Activated naive CD4-positive, alpha-beta T cell treated with anti-CD3 and anti-CD28 coated beads, Interleukin-2, amount 10 ng/mL, durations not matched to agents 7 days and 5 days (primary cell): ENCODE results near the gene GPRC5B.

Experiments used
- CTCF ChIA-PET: fragments of 350-600 bp; sonication (Branson Sonifier 250); formaldehyde crosslinking; loops from one replicate; lab custom pipeline; 2021; ENCODE audit warnings: antibody characterized with exemption; lab: Charles Lee
- DNase-seq: peaks from one replicate; pipeline ENCODE4 v3.0.0-alpha.2; 2020
- H3K27ac Mint-ChIP-seq: one replicate; pipeline ENCODE4 v1.8.0; 2021; ENCODE audit warnings: mild to moderate bottlenecking, moderate library complexity, mixed read lengths
- H3K27me3 Mint-ChIP-seq: one replicate; pipeline ENCODE4 v1.8.0; 2021; ENCODE audit warnings: mild to moderate bottlenecking, mixed read lengths
- H3K36me3 Mint-ChIP-seq: one replicate; pipeline ENCODE4 v1.8.0; 2021; ENCODE audit warnings: mixed read lengths
- H3K4me1 Mint-ChIP-seq: one replicate; pipeline ENCODE4 v1.8.0; 2021; ENCODE audit warnings: mixed read lengths
- H3K4me3 Mint-ChIP-seq: one replicate; pipeline ENCODE4 v1.8.0; 2021; ENCODE audit warnings: mild to moderate bottlenecking, moderate library complexity, mixed read lengths
- H3K9me3 Mint-ChIP-seq: one replicate; pipeline ENCODE4 v1.8.0; 2021; ENCODE audit warnings: mixed read lengths

The GPRC5B gene

GRCh38 chr16:19884611-19885450 is at the start of gene GPRC5B:
TSS of gene GPRC5B (minus strand) at chr16:19884848. CDS start at chr16:19872845, 12,003 bp downstream.
- peak within 1 kb of the TSS; percentile 73 for H3K4me3 Mint-ChIP-seq
- CTCF ChIA-PET, result interaction anchor here (1.7 to 6.1 kb wide), 2 partner anchors 284 to 327 kb away, joined by 4 to 95 read pairs; no protein-coding TSS in a partner anchor
- H3K27ac Mint-ChIP-seq, result no peak within 1 kb of the TSS
- peaks cover 58% of the 10 kb centered on the region for H3K27me3 Mint-ChIP-seq
- no peaks in the 10 kb centered on the region for H3K9me3 Mint-ChIP-seq
- H3K36me3 Mint-ChIP-seq, result no peaks in the 10 kb centered on the region
- peak; percentile 64 for DNase-seq
- H3K4me1 Mint-ChIP-seq, result peaks cover 24% of the 10 kb centered on the region

GRCh38 chr16:19933740-19934139 is 49.1 kb upstream of the GPRC5B start:
- no peaks in the 10 kb centered on the region for H3K9me3 Mint-ChIP-seq
- H3K27ac Mint-ChIP-seq, result no peak overlapping the region
- H3K4me1 Mint-ChIP-seq, result no peaks in the 10 kb centered on the region
- no peak for DNase-seq
- H3K4me3 Mint-ChIP-seq, result no peak overlapping the region
- H3K27me3 Mint-ChIP-seq, result peaks cover 6% of the 10 kb centered on the region
- H3K36me3 Mint-ChIP-seq, result no peaks in the 10 kb centered on the region
- CTCF ChIA-PET, result no interaction called here

GRCh38 chr16:19929062-19929511 is 44.4 kb upstream of the GPRC5B start:
- Mint-ChIP-seq H3K27me3 (peaks cover 6% of the 10 kb centered on the region), H3K4me3 (no peak overlapping the region), H3K4me1 (no peaks in the 10 kb centered on the region), H3K36me3 (no peaks in the 10 kb centered on the region), H3K27ac (no peak overlapping the region), H3K9me3 (no peaks in the 10 kb centered on the region)
- no peak for DNase-seq
- CTCF ChIA-PET, result no interaction called here

GRCh38 chr16:19928432-19928831 is 43.8 kb upstream of the GPRC5B start:
- Mint-ChIP-seq H3K4me3 (no peak overlapping the region), H3K4me1 (no peaks in the 10 kb centered on the region), H3K9me3 (no peaks in the 10 kb centered on the region), H3K27ac (no peak overlapping the region), H3K27me3 (peaks cover 6% of the 10 kb centered on the region), H3K36me3 (no peaks in the 10 kb centered on the region)
- CTCF ChIA-PET, result no interaction called here
- no peak for DNase-seq

GRCh38 chr16:19926449-19927390 is 42.1 kb upstream of the GPRC5B start:
- H3K36me3 Mint-ChIP-seq, result no peaks in the 10 kb centered on the region
- CTCF ChIA-PET, result no interaction called here
- peaks cover 6% of the 10 kb centered on the region for H3K27me3 Mint-ChIP-seq
- H3K27ac Mint-ChIP-seq, result no peak overlapping the region
- no peak overlapping the region for H3K4me3 Mint-ChIP-seq
- H3K4me1 Mint-ChIP-seq, result no peaks in the 10 kb centered on the region
- H3K9me3 Mint-ChIP-seq, result no peaks in the 10 kb centered on the region
- DNase-seq, result no peak

DNA sequence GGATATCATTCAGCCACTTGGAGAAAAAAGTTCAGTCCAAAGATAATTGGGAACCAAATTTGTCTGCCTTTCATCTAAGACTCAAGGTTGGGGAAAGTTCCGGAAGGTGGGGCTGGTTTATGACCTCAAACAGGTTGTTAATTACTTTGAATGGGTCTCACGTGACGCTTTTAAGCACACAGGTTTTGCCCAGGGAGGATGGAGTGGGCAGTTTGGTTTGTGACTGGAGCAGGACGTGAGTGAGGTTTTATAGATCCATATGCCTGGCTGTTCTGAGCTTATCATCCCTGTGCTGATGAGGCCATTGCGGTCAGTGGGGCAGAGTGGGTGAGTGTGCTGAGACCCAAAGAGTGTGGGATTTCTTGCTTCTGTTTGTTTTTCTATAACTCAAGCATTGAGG is 38.7 kb upstream of the GPRC5B start:
- CTCF ChIA-PET, result no interaction called here
- Mint-ChIP-seq H3K27me3 (no peaks in the 10 kb centered on the region), H3K36me3 (no peaks in the 10 kb centered on the region), H3K4me3 (no peak overlapping the region), H3K9me3 (no peaks in the 10 kb centered on the region), H3K27ac (no peak overlapping the region), H3K4me1 (no peaks in the 10 kb centered on the region)
- DNase-seq, result no peak

DNA sequence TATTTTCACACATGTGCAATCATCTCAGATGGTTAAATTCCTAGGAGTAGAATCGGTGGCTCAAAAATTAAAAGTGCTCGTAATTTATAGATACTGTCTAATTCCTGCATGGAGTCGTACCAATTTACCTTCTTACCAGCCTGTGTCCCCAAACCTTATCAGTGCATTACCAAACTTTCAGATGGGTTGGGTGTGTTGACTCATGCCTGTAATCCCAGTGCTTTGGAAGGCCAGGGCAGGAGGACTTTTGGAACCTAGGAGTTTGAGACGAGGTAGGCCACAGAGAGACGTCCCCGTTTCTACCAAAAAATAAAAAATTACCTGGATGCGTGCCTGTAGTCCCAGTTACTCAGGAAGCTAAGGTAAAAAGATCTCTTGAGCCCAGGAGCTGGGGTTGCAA is 34.5 kb upstream of the GPRC5B start:
- no peaks in the 10 kb centered on the region for H3K9me3 Mint-ChIP-seq
- no peak overlapping the region for H3K4me3 Mint-ChIP-seq
- H3K36me3 Mint-ChIP-seq, result no peaks in the 10 kb centered on the region
- no peaks in the 10 kb centered on the region for H3K27me3 Mint-ChIP-seq
- CTCF ChIA-PET, result interaction anchor here (0.6 kb wide), 1 partner anchor 465 kb away, joined by 6 read pairs; no protein-coding TSS in a partner anchor
- H3K4me1 Mint-ChIP-seq, result no peaks in the 10 kb centered on the region
- no peak for DNase-seq
- H3K27ac Mint-ChIP-seq, result no peak overlapping the region

DNA sequence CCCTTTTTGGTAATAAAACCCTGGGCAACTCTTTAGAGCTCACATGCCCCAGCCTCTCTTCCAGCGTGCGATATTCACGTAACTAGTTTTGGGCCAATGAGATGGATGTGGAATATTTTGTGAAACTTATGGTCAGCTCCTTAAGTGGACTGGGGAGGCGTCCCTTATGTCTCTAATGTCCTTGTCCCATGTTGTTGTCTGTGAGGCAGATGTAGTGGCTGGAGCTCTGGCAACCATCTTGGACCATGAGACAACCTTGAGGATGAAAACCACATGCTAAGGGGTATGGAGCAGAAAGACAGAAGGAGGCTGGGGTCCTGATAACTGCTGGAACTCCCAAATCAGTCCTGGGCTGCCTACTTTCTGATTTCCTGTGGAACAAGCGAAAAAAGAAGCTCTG is 31.4 kb upstream of the GPRC5B start:
- Mint-ChIP-seq H3K4me3 (no peak overlapping the region), H3K27me3 (peaks cover 8% of the 10 kb centered on the region), H3K36me3 (no peaks in the 10 kb centered on the region), H3K27ac (no peak overlapping the region), H3K9me3 (no peaks in the 10 kb centered on the region), H3K4me1 (no peaks in the 10 kb centered on the region)
- CTCF ChIA-PET, result interaction anchor here (0.9 kb wide), 1 partner anchor 9 kb away, joined by 4 read pairs; no protein-coding TSS in a partner anchor
- DNase-seq, result no peak

DNA sequence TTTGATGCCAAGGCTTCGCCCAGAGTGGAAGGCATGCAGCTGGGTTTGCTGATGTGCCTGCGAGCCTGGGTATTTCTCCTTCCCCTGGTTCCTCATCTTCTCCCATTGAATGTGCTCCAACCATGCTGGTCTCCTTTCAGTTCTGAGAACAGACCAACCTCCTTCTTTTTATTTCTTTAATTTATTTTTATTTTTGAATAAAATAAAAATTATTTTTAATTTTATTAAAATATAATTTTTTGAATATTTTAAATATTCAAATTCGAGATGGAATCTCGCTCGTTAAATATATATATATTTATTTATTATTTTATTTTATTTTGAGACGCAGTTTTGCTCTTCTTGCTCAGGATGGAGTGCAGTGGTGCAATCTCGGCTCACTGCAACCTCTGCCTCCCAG is 30.2 kb upstream of the GPRC5B start:
- no peak overlapping the region for H3K4me3 Mint-ChIP-seq
- no peaks in the 10 kb centered on the region for H3K36me3 Mint-ChIP-seq
- H3K9me3 Mint-ChIP-seq, result no peaks in the 10 kb centered on the region
- peaks cover 8% of the 10 kb centered on the region for H3K27me3 Mint-ChIP-seq
- no peaks in the 10 kb centered on the region for H3K4me1 Mint-ChIP-seq
- DNase-seq, result no peak
- CTCF ChIA-PET, result no interaction called here
- no peak overlapping the region for H3K27ac Mint-ChIP-seq

- no peak for DNase-seq
- Mint-ChIP-seq H3K4me1 (no peaks in the 10 kb centered on the region), H3K36me3 (no peaks in the 10 kb centered on the region), H3K27ac (no peak overlapping the region), H3K9me3 (no peaks in the 10 kb centered on the region), H3K4me3 (no peak overlapping the region), H3K27me3 (peaks cover 10% of the 10 kb centered on the region)
- CTCF ChIA-PET, result no interaction called here
These were observed 28.6 kb upstream of the GPRC5B start for GRCh38 chr16:19913340-19913645.

DNA sequence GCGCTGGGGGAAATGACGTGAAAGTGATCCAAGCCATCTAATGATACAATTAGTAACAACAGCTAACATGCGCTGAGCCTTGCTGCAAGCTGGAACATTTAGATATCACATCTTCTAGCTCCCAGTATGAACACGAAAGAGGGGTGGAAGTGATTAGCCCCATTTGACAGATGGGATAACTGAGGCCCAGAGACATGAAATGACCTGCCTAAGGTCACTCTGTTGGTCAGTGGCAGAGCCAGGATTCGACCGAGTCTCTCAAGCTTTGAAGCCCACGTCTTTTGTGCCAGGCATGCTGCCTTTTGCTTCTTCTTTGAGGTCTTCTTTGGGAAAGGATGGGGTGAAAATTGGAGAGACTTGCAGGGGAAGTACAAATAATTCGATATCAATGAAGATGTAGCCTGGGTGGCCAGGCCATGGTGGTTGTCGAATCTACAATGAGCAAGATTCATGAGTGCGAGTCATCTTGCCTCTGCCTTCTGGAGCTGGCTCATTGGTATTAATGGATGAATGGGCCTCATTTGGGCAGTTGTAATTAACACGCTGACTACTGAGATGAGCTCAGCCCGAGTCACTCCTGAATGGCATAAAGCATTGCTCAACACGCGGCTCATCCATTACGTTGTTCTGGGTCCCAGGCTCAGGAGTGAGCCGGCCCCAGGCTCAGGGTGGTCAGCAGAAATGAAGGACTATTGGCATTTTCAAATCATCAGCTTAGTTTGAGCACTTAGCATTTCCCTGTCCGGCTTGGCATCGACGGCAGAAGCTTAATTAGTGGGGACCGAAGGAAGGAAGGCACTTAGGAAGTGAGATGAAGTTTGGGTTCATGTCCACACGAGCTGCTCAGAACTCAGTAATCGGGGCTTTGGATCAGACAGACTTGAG is 28.0 kb upstream of the GPRC5B start:
- H3K36me3 Mint-ChIP-seq, result no peaks in the 10 kb centered on the region
- H3K27ac Mint-ChIP-seq, result no peak overlapping the region
- H3K4me1 Mint-ChIP-seq, result peaks cover 2% of the 10 kb centered on the region
- no peak for DNase-seq
- H3K4me3 Mint-ChIP-seq, result no peak overlapping the region
- CTCF ChIA-PET, result no interaction called here
- no peaks in the 10 kb centered on the region for H3K9me3 Mint-ChIP-seq
- H3K27me3 Mint-ChIP-seq, result peaks cover 16% of the 10 kb centered on the region

DNA sequence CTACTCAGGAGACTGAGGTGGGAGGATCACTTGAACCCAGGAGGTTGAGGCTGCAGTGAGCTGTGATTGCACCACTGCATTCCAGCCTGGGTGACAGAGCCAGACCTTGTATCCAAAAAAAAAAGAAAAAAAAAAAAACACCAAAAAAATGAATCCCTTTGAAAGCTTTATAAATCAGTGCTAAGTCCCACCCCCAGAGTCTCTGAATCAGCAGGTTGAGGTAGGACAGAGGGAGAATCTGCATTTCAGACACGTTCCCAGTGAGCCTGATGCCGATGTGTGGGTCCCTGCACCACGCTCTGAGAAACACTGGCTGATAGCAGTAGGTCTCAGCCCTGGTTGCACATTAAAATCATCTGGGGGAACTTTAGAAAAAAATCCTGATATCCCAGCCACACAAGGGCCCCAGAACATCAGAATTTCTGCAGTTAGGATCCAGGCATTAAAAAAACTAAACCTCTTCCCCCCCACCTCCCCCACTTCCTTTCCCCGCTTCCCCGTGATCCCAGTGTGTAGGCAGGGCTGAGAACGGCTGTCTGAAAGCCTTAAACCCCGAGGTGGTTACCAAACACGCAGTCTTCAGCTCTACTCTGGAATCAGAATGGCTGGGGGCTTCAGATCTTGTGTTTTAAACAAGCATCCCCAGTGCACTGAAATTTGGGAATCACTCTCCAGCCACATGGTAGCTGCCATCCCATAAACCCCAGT is 27.3 kb upstream of the GPRC5B start:
- H3K36me3 Mint-ChIP-seq, result no peaks in the 10 kb centered on the region
- DNase-seq, result no peak
- H3K27me3 Mint-ChIP-seq, result peaks cover 24% of the 10 kb centered on the region
- CTCF ChIA-PET, result no interaction called here
- no peaks in the 10 kb centered on the region for H3K9me3 Mint-ChIP-seq
- no peak overlapping the region for H3K27ac Mint-ChIP-seq
- peaks cover 8% of the 10 kb centered on the region for H3K4me1 Mint-ChIP-seq
- no peak overlapping the region for H3K4me3 Mint-ChIP-seq

- H3K4me1 Mint-ChIP-seq, result peaks cover 8% of the 10 kb centered on the region
- H3K27me3 Mint-ChIP-seq, result peaks cover 31% of the 10 kb centered on the region
- H3K4me3 Mint-ChIP-seq, result no peak overlapping the region
- no peaks in the 10 kb centered on the region for H3K36me3 Mint-ChIP-seq
- DNase-seq, result no peak
- no peak overlapping the region for H3K27ac Mint-ChIP-seq
- H3K9me3 Mint-ChIP-seq, result no peaks in the 10 kb centered on the region
- CTCF ChIA-PET, result no interaction called here
These were observed 26.6 kb upstream of the GPRC5B start for GRCh38 chr16:19911204-19911603.
